ENCODE data around the gene CABLES1.

The CABLES1 gene

DNA sequence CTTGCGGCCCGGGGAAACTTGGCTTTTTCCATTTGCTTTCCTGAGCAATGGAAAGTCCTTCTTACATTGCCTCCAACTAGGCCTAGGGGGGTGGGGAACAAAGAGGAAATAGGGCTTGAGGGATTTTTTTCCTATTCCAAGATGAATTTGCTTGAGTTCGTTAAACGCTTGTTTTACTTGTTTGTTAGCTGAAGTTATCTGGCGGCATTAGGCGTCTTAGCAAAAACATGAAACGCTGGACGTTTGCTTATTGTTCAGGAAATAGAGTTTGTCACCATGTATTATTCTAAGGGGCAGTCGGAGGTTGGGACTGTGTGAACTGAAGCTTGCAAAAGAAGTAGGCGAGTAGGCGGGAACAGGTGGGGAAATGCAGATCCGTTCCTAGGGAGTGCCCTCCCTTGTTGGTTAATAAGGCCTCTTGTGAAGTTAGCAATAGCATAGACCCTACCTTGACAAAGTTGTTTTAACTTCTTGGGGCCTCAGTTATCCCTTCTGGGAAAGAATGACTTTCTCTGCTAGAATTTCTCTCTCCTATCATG is 1.9 kb downstream of the CABLES1 start:
- TF ChIP-seq, protein P1, sequence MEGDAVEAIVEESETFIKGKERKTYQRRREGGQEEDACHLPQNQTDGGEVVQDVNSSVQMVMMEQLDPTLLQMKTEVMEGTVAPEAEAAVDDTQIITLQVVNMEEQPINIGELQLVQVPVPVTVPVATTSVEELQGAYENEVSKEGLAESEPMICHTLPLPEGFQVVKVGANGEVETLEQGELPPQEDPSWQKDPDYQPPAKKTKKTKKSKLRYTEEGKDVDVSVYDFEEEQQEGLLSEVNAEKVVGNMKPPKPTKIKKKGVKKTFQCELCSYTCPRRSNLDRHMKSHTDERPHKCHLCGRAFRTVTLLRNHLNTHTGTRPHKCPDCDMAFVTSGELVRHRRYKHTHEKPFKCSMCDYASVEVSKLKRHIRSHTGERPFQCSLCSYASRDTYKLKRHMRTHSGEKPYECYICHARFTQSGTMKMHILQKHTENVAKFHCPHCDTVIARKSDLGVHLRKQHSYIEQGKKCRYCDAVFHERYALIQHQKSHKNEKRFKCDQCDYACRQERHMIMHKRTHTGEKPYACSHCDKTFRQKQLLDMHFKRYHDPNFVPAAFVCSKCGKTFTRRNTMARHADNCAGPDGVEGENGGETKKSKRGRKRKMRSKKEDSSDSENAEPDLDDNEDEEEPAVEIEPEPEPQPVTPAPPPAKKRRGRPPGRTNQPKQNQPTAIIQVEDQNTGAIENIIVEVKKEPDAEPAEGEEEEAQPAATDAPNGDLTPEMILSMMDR (IDR thresholded peaks at IDR 0.05; ENCODE audit: low read depth, low read length), result no peak
- peak overlapping the region; percentile 90 for H3K4me3 ChIP-seq (ENCODE audit: low read depth, low read length)

DNA sequence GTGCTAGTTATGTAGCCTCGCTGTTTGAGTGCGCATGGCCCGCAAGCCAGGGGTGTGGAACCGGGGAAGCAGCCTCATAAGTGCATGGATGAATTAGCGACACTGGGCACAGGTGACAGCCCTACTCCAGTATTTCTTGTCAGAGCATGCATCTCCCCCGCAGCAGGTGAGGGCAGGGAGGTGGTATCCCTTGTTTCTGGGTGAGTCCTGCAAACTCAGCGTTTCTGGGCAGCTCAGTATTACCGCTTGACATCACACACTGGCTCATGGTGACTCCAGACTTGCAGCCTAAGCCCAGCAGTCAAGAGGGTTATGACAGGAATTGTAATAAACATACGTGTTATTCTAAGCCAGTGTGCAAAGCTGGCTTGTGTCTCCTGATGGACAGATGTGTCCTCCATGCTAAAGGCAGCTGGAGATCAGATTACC is 2.5 kb downstream of the CABLES1 start:
- H3K4me3 ChIP-seq (ENCODE audit: low read depth, low read length), result peak overlapping the region; percentile 90
- TF ChIP-seq, protein P1 (IDR thresholded peaks at IDR 0.05; ENCODE audit: low read depth, low read length), result no peak

DNA sequence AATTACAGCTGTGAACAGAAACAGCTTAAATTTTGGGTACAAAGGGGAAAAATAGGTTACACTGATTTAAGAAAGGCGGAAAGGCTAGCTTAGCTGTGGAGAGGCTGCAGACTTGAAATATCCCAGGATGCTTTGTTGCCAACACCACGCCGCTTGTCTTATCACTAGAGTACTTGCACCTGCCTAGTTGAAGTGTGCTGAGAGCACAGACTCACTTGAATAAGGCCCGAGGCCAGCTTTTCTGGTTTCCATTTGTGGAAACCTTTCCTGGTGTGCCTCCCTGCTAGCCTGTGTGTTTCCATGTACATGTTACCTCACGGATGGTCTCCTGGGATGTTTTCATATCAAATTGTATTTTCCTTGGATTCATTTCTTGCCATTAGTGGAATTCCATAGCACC is 3.2 kb downstream of the CABLES1 start:
- TF ChIP-seq, protein P1 (IDR thresholded peaks at IDR 0.05; ENCODE audit: low read depth, low read length), result no peak
- H3K4me3 ChIP-seq (ENCODE audit: low read depth, low read length), result peak overlapping the region; percentile 90

DNA sequence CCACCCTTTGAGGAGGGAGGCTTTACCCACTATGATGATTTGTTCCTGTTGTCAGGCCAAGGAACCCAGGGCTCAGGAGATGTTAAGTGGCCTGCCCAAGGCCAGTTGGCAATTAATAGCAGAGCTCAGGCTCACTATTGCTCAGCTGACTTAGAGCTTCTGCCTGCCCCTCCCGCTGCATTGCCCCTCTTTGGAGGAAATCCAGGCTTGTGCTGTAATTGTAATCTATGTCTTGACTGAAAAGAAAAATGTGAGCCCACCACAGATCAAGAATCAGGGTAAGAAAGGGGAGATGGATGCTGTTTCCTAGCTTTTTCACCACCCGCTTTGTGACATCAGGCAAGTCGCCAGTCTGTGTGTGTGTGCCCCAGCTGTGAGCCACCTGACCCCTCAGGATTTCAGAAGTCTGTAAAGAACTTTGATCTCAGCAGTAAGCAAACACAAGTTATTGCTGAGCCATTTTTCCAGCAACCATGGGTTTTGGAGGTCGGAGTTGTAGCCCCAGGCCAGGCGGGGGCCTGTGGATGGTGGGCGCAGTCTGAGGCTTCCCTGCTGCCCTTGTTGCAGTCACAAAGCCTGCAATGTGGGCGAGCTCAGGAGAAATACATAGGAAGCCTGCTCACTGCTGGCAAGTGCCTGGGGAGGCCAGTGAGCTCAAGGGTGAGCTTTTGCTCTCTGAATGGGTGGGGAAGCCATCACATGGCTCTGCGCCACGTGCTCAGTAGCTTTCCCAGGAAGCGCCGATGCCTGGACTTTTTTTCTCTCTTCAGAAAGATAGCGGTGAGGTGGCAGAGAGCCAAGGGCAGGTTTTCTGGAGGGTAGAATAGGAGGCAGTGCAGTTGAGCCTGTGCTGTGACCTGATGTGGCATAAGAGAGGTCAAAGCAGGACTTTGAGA is 6.1 kb downstream of the CABLES1 start:
- TF ChIP-seq, protein P1 (IDR thresholded peaks at IDR 0.05; ENCODE audit: low read depth, low read length), result no peak

DNA sequence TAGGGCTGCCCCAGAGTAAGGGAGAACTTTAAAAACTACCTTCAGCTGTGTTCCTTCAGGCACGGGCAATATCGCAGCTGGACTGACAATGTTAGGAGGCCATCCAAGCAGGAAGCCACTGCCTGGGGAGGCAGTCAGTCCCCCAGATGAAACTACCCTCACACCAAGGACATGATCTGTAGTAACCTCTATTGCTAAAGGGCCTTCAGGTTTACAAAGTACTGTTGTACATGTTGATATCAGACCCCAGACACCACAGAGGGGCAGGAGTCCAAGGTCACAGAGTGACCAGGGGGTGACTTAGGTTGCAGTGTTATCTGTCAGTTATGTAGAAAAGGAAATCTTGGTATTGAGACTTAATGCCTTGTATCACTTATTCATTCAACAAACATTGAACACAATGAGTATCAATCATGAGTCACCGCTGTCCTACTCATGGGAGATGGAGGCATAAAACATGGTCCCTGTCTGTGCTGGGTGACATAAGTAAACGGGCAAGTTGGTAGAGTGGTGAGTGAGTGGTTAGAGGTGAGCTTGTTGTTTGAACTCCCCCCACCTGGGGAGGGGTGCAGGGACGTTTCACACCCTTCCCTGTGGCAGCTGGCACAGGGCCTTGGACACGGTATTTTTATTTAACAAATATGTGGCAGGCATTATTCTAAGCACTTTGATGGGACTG is 7.1 kb downstream of the CABLES1 start:
- no peak overlapping the region for H3K4me3 ChIP-seq (ENCODE audit: low read depth, low read length)
- TF ChIP-seq, protein P1 (IDR thresholded peaks at IDR 0.05; ENCODE audit: low read depth, low read length), result no peak

More for the DNA sequence above, 6.1 kb downstream of the CABLES1 start:
- H3K4me3 ChIP-seq (ENCODE audit: low read depth, low read length), result no peak overlapping the region

DNA sequence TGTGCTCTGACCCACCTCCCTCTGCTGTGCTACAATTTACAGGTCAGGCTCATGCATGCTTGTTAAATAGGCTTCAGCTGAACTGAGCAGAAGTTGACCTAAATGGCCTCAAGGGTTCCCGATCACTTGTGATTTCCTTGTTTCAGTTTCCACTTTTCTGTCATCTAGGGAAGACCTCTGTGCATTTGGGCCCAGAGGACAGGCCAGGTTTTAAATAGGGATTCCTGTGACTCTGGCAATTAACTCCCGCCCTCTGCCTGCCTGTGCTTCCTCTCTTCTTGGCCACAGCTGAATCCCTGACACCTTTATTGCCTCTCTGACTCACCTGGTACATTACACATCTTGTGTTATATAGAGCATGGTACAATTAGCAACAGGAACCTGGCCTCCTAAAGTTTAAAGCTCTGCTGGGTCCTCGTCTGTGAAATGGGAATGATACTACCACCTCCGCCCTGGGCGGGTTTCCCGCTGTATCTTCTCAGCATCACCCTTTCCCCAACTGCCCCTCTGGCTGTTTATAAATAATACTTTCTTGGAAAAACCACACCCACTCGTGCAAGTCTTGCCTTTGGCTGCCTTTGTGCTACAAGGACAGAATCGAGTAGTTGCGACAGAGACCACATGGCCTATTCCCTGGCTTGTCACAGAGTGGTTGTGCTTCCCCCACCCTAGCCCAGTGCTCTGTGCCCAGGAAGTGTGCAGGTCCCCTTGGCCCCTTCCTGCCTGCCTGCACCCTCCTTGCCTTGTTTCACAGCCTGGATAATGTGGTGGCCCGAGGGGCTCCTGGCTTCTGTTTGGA is 7.9 kb downstream of the CABLES1 start:
- TF ChIP-seq, protein P1 (IDR thresholded peaks at IDR 0.05; ENCODE audit: low read depth, low read length), result no peak
- no peak overlapping the region for H3K4me3 ChIP-seq (ENCODE audit: low read depth, low read length)

All from WI38 (cell line).